HG02884 (cell line): ENCODE results near the gene DBET.
"Not testable (repeated sequence)": the region's sequence is repeated elsewhere in the genome, so short reads cannot be mapped to it uniquely, and the experiment has no call there.

Experiments used
- ATAC-seq: cut with Tn5 transposase; IDR thresholded peaks from one replicate; pipeline ENCODE4 v1.9.1; 2021; ENCODE audit warnings: mild to moderate bottlenecking, moderate library complexity; ENCODE audit not compliant: unreplicated experiment

Gene DBET

GRCh38 chr4:190049378-190050239 lies 14.7 kb upstream of the DBET start:
- not testable (repeated sequence) for ATAC-seq

- ATAC-seq = not testable (repeated sequence)
Observed at GRCh38 chr4:190058997-190059396, 5.3 kb upstream of the DBET start.

DNA sequence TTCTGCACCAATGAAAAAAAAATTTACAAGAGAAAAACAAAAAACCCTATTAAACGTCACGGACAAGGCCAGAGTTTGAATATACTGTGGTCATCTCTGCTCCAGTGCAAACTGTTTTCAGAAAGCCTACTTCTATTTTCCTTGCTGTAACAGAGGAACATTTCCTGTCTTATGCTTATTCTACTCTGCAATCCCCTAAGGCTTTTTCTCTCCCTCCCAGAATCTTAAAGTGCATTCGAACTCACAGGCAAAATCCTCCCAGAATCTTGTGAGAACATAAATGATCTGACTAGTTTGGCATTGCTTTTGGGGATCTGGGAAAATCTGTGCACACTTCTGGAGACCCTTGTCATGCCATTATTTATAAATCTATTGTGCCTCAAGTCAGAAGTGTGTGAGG lies 503 bp downstream of the DBET start:
- ATAC-seq = not testable (repeated sequence)

DNA sequence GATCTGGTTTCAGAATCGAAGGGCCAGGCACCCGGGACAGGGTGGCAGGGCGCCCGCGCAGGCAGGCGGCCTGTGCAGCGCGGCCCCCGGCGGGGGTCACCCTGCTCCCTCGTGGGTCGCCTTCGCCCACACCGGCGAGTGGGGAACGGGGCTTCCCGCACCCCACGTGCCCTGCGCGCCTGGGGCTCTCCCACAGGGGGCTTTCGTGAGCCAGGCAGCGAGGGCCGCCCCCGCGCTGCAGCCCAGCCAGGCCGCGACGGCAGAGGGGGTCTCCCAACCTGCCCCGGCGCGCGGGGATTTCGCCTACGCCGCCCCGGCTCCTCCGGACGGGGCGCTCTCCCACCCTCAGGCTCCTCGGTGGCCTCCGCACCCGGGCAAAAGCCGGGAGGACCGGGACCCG lies 4.0 kb downstream of the DBET start:
- ATAC-seq = not testable (repeated sequence)

- not testable (repeated sequence) for ATAC-seq
Observed at GRCh38 chr4:190093052-190093451, 28.8 kb downstream of the DBET start.

GRCh38 chr4:190094031-190094430 lies 29.7 kb downstream of the DBET start:
- not testable (repeated sequence) for ATAC-seq

GRCh38 chr4:190095335-190095734 lies 31.0 kb downstream of the DBET start:
- ATAC-seq = not testable (repeated sequence)

DNA sequence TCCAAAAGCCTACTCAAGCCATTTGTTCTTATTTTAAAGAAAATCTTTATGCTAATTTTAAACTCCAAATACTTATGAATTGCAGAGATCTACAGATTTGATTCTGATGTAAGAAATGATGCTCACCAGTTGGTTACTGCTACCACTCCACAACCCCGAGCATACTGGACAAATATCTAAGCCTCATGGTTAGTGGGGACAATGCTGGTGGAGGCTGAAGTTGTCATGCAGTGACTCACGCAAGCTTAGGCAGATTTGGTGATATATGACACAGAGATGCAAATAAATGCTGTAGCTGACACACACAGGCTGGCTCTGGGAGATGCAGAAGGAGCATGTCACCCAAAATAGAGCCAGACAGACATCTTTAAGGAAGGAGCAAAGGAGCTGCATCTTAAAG lies 35.3 kb downstream of the DBET start:
- not testable (repeated sequence) for ATAC-seq

DNA sequence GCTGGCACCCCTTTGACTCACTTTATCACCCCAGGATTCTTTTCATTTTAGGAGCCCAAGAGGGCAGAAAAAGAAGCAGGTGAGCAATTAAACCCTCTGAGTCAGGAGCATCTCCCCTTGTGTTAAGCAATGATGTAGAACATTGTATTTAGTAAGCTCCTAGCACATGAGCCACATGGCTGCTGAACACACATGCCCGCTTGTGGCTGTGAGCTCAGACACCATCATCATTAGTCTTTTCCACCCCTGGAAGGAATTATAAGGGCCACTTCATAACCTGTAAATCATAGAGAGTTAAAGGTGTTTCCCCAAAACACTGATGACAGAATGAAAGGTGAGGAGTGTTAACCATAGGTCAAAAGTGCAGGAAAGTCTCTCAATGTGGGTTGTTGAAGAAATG lies 37.2 kb downstream of the DBET start:
- ATAC-seq = not testable (repeated sequence)

GRCh38 chr4:190106191-190106590 lies 41.9 kb downstream of the DBET start:
- ATAC-seq = not testable (repeated sequence)

GRCh38 chr4:190106611-190107480 lies 42.5 kb downstream of the DBET start:
- not testable (repeated sequence) for ATAC-seq

DNA sequence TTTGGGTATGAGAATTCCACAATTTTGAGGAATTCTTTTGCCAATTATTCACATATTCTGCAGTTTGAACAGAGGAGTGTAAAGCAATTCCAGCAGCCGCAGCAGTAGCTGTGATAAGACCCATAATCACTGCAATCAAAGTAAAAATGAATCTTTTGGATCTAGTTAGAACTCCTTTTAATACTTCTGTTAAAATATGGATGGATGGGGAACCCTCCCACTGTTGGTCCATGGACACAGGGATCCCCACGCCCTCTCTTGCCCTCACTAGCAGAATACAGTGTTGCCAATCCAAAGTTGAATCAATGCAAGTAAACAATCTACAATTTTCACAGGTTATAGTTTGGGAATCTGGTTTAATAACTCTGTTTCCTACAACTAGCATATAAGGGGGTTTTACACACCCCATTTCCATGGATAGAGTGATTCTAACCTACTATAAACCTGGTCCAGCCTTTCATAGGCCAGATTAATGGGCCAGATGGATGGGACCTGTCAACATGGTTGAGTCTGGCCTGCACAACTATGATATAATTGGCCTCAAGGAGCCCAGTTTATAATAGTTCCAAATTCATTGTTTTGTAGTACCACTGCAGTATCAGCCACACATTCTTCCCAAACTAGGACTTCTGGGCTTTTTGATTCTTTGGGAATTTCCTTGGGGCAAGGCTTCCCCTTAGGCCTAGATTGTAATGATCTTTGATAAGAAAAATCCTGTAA lies 43.6 kb downstream of the DBET start:
- ATAC-seq = not testable (repeated sequence)

- not testable (repeated sequence) for ATAC-seq
Observed at GRCh38 chr4:190108756-190109155, 44.5 kb downstream of the DBET start.

DNA sequence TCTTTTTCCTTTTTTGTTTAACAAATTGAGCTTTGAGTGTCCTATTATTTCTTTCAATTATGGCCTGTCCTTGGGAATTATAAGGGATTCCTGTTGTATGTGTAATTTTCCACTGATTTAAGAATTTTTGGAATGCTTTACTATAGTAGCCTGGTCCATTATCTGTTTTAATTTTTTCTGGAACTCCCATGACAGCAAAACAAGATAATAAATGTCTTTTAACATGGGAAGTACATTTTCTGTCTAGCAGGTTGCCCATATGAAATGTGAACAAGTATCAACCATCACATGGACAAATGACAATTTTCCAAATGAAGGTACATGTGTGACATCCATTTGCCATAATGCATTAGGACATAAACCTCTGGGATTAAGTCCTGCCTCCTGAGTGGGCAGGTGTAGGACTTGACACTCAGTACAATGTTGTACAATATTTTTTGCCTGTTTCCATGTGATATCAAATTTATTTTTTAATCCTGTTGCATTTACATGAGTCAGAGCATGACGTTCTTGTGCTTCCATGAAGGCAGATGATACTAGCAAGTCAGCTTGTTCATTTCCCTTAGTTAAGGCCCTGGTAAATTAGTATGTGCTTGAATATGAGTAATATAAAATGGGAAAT lies 45.2 kb downstream of the DBET start:
- not testable (repeated sequence) for ATAC-seq

DNA sequence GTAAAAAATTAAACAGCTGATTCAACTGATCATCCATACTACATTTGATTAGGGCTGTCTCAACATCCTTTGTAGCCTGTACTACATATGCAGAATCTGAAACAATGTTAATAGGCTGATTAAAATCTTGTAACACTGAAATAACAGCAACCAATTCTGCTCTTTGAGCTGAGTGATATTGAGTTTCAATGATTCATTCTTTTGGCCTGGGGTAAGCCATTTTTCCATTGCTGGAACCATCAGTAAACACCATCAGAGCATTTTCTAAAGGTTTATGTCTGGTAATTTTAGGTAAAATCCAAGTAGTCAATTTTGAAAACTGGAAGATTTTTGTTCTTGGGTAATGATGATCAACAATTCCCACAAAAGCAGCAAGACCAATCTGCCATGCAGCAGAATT lies 45.7 kb downstream of the DBET start:
- ATAC-seq = not testable (repeated sequence)

GRCh38 chr4:190110570-190111295 lies 46.4 kb downstream of the DBET start:
- ATAC-seq = not testable (repeated sequence)

- ATAC-seq = not testable (repeated sequence)
Observed at GRCh38 chr4:190112879-190113278, 48.6 kb downstream of the DBET start.

- ATAC-seq = not testable (repeated sequence)
Observed at GRCh38 chr4:190114991-190115390, 50.7 kb downstream of the DBET start.
